A673 (cell line): Measurements from ENCODE around the gene YPEL2. TPM values are rescaled to one million over a fixed set of nuclear protein-coding genes. Genes with fewer than 3 reads are reported as not detected.

Source experiments
- BruUV-seq: library from RNA; stranded (reverse); fragments of 400-500 nt; replicated peaks from 2 replicates; lab custom pipeline; 2021; lab: Mats Ljungman, UMichigan
- CTCF ChIA-PET: fragments of 300-600 bp; sonication (Branson Sonifier 250); formaldehyde crosslinking; loops from one replicate; lab custom pipeline; 2022; ENCODE audit warnings: antibody characterized with exemption; lab: Charles Lee
- POLR2A ChIA-PET: fragments of 300-600 bp; sonication (Branson Sonifier 250); formaldehyde crosslinking; loops from one replicate; lab custom pipeline; 2022; ENCODE audit warnings: antibody characterized with exemption; ENCODE audit not compliant: low non-redundant PET; lab: Charles Lee
- DNase-seq: peaks from one replicate; pipeline ENCODE4 v3.0.0-alpha.2; 2015; ENCODE audit warnings: low spot score
- H3K27ac ChIP-seq: fragments of 200-600 bp; sonication (generic); 2 replicates; pipeline ENCODE4 v1.5.1; 2016; ENCODE audit warnings: mixed run types, low read depth, mild to moderate bottlenecking, mixed read lengths, antibody characterized with exemption, low read length; ENCODE audit not compliant: poor library complexity, severe bottlenecking
- H3K27me3 ChIP-seq: fragments of 200-600 bp; sonication (generic); replicated peaks from 2 replicates; pipeline ENCODE4 v1.6.1; 2017; ENCODE audit warnings: mixed run types, low read depth, mild to moderate bottlenecking, mixed read lengths, antibody characterized with exemption, low read length; ENCODE audit not compliant: insufficient read depth, poor library complexity
- H3K36me3 ChIP-seq: fragments of 200-600 bp; sonication (generic); 2 replicates; pipeline ENCODE4 v1.6.1; 2016; ENCODE audit warnings: mixed run types, mild to moderate bottlenecking, mixed read lengths, antibody characterized with exemption, low read length; ENCODE audit not compliant: insufficient read depth, poor library complexity, severe bottlenecking
- H3K4me1 ChIP-seq: fragments of 200-600 bp; sonication (generic); 2 replicates; pipeline ENCODE4 v1.6.1; 2017; ENCODE audit warnings: mixed run types, mild to moderate bottlenecking, mixed read lengths, antibody characterized with exemption, low read length; ENCODE audit not compliant: insufficient read depth, poor library complexity, severe bottlenecking
- H3K4me3 ChIP-seq: fragments of 200-600 bp; sonication (generic); 2 replicates; pipeline ENCODE4 v1.5.1; 2016; ENCODE audit warnings: low read depth, mixed run types, mild to moderate bottlenecking, mixed read lengths, low read length; ENCODE audit not compliant: poor library complexity, severe bottlenecking
- H3K9me3 ChIP-seq: fragments of 200-600 bp; sonication (generic); 2 replicates; pipeline ENCODE4 v1.6.1; 2016; ENCODE audit warnings: mixed run types, low read depth, mild to moderate bottlenecking, mixed read lengths, antibody characterized with exemption, low read length; ENCODE audit not compliant: poor library complexity, severe bottlenecking
- CTCF ChIP-seq: fragments of 300-800, 200-600 bp; sonication (generic); conservative IDR thresholded peaks from 2 replicates; pipeline ENCODE4 v1.5.1; 2017; ENCODE audit warnings: low read depth, mild to moderate bottlenecking, antibody characterized with exemption, low read length, moderate library complexity, mixed read lengths
- EZH2 ChIP-seq: fragments of 200-600 bp; sonication (generic); IDR thresholded peaks from 2 replicates; pipeline ENCODE4 v1.6.1; 2017; ENCODE audit warnings: borderline replicate concordance, low read depth, mild to moderate bottlenecking, mixed read lengths, antibody characterized with exemption, low read length; ENCODE audit not compliant: poor library complexity, severe bottlenecking
- intact Hi-C: fragments of 100-400 bp; cut with micrococcal nuclease; formaldehyde crosslinking; loops from one replicate; pipeline ENCODE4 v1.10.0; 2022; ENCODE audit not compliant: unreplicated experiment
- total RNA-seq: library from RNA; stranded (reverse); gene quantifications from 2 replicates; pipeline ENCODE4 v1.2.3, GENCODE V29; 2021

YPEL2 gene
- total RNA-seq, 1 experiment from 2014 or later, result 0.60 TPM

GRCh38 chr17:59353106-59353854 is 21.8 kb downstream of the YPEL2 start:
- no peak overlapping the region for H3K4me3 ChIP-seq
- no peaks in the 10 kb centered on the region for H3K27me3 ChIP-seq
- no TSS peak for BruUV-seq
- no peaks in the 10 kb centered on the region for H3K36me3 ChIP-seq
- H3K4me1 ChIP-seq, result peaks cover 5% of the 10 kb centered on the region
- DNase-seq, result no peak
- intact Hi-C loops, result no loop called here
- no peaks in the 10 kb centered on the region for H3K9me3 ChIP-seq
- H3K27ac ChIP-seq, result no peak overlapping the region
- TF ChIP-seq EZH2 (no peak), CTCF (no peak)
- POLR2A ChIA-PET, result no interaction called here
- CTCF ChIA-PET, result no interaction called here

GRCh38 chr17:59353936-59354755 is 22.7 kb downstream of the YPEL2 start:
- Histone ChIP-seq H3K4me3 (no peak overlapping the region), H3K27me3 (no peaks in the 10 kb centered on the region), H3K9me3 (no peaks in the 10 kb centered on the region), H3K4me1 (peaks cover 5% of the 10 kb centered on the region), H3K27ac (no peak overlapping the region), H3K36me3 (no peaks in the 10 kb centered on the region)
- ChIA-PET CTCF (no interaction called here), POLR2A (no interaction called here)
- intact Hi-C loops, result no loop called here
- TF ChIP-seq EZH2 (no peak), CTCF (no peak)
- BruUV-seq, result no TSS peak
- DNase-seq, result peak; percentile 25

- Histone ChIP-seq H3K4me1 (peaks cover 5% of the 10 kb centered on the region), H3K9me3 (no peaks in the 10 kb centered on the region), H3K27ac (no peak overlapping the region), H3K27me3 (no peaks in the 10 kb centered on the region), H3K4me3 (no peak overlapping the region), H3K36me3 (no peaks in the 10 kb centered on the region)
- TF ChIP-seq CTCF (no peak), EZH2 (no peak)
- DNase-seq, result no peak
- ChIA-PET CTCF (no interaction called here), POLR2A (no interaction called here)
- intact Hi-C loops, result no loop called here
- BruUV-seq, result no TSS peak
Measured at GRCh38 chr17:59355030-59355701, 23.7 kb downstream of the YPEL2 start.
